ENCODE data around the gene S100A14.
"Not testable (repeated sequence)": the region's sequence is repeated elsewhere in the genome, so short reads cannot be mapped to it uniquely, and the experiment has no call there.

DNA sequence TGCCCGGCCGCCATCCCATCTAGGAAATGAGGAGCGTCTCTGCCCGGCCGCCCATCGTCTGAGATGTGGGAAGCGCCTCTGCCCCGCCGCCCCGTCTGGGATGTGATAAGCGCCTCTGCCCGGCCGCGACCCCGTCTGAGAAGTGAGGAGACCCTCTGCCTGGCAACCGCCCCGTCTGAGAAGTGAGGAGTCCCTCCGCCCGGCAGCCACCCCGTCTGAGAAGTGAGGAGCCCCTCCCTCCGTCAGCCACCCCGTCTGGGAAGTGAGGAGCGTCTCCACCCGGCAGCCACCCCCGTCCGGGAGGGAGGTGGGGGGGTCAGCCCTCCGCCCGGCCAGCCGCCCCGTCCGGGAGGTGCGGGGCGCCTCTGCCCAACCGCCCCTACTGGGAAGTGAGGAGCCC, 33.3 kb downstream of the S100A14 start:
- TF ChIP-seq EZH2phosphoT487 (IDR thresholded peaks at IDR 0.05; ENCODE audit: insufficient read depth, low read depth); EZH2 (IDR thresholded peaks at IDR 0.05; ENCODE audit: insufficient read depth, poor library complexity, severe bottlenecking): not testable (repeated sequence)

All from GM23248 (cell line).